Measurements from ENCODE around the gene PPP1R15A.
"Not testable (repeated sequence)": the region's sequence is repeated elsewhere in the genome, so short reads cannot be mapped to it uniquely, and the experiment has no call there.

The PPP1R15A gene

GRCh38 chr19:48867746-48868113, 4.5 kb upstream of the PPP1R15A start:
- DNase-seq (ENCODE audit: low read depth), result no peak
- no peak for TF ChIP-seq CTCF (conservative IDR thresholded peaks at IDR 0.05; ENCODE audit: low read length)
- peak overlapping the region; percentile 63 for H3K4me3 ChIP-seq (ENCODE audit: low read length)

DNA sequence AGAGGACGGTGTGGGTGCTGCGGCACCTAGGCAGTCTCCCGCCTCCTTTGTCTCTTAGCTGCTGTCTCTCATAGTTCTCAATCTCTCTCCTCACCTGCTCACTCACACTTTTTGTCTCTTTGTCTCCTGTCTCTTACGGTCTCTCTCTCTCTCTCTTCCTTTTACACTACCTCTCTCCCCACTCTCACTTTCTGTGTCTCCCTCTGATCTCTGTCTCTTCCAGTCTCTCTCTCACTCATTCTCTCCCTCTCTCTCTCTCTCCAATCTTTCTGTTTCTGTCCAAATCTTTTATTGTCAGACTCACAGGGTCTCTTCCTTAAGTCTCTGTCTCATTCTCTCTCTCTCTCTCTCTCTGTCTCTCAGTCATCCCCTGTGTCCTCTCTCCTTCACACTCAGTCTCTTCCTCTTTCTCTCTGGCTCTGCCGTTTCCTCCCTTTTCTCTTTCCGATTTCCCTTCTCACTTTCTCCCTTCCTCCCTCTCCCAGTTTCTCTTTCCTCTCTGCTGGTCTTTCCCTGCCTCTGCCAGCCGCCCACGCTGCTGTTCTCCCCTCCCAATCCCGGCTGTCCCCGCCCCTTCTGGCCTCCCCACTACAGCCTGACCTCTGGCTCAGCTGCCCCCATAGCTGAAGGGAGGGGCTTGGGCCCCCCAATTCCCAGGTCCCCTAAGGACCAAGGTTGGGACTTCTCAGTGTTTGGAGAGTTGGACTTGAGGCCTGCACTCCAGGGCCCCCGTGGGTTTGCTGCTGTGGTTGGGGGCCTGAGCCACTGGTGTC, 3.9 kb upstream of the PPP1R15A start, which contains the start of gene PLEKHA4:
Gene PLEKHA4 (minus strand): TSS at position 504 of the 773 bp plus-strand sequence. CDS start 997 bp downstream, outside the sequence.
- peak within 1 kb of the TSS; percentile 63 for H3K4me3 ChIP-seq (ENCODE audit: low read length)
- DNase-seq (ENCODE audit: low read depth), result peak; percentile 51
- no peak for TF ChIP-seq CTCF (conservative IDR thresholded peaks at IDR 0.05; ENCODE audit: low read length)

- no peak overlapping the region for H3K4me3 ChIP-seq (ENCODE audit: low read length)
- no peak for DNase-seq (ENCODE audit: low read depth)
- TF ChIP-seq CTCF (conservative IDR thresholded peaks at IDR 0.05; ENCODE audit: low read length), result no peak
Measured at GRCh38 chr19:48870048-48870447, 2.2 kb upstream of the PPP1R15A start.

- peak overlapping the region; percentile 45 for H3K4me3 ChIP-seq (ENCODE audit: low read length)
- DNase-seq (ENCODE audit: low read depth), result not testable (repeated sequence)
Measured at GRCh38 chr19:48871471-48872181, 595 bp upstream of the PPP1R15A start.

DNA sequence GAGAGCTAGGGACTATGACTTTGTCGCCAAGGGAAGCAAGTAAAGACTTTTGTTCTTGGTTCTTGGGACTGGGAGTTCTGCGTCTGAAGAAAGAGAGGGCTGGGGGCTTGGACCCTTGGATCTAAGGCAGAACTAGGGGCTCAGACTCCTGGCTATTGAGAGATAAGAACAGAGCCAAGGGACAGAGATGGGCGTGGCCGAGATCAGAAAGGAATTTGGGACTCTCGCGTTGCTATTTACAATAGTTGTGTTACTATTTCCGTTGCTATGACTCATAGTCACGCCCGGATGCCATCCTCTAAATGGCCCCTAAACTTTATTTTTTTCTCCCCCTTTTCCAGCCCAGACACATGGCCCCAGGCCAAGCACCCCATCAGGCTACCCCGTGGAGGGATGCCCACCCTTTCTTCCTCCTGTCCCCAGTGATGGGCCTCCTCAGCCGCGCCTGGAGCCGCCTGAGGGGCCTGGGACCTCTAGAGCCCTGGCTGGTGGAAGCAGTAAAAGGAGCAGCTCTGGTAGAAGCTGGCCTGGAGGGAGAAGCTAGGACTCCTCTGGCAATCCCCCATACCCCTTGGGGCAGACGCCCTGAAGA, 759 bp downstream of the PPP1R15A start:
- peak; percentile 95 for DNase-seq (ENCODE audit: low read depth)
- H3K4me3 ChIP-seq (ENCODE audit: low read length), result peak overlapping the region; percentile 100
- no peak for TF ChIP-seq CTCF (conservative IDR thresholded peaks at IDR 0.05; ENCODE audit: low read length)

GRCh38 chr19:48873476-48874302, 1.5 kb downstream of the PPP1R15A start:
- peak; percentile 35 for DNase-seq (ENCODE audit: low read depth)
- peak overlapping the region; percentile 100 for H3K4me3 ChIP-seq (ENCODE audit: low read length)
- no peak for TF ChIP-seq CTCF (conservative IDR thresholded peaks at IDR 0.05; ENCODE audit: low read length)

Data from AG10803 (cell line).